ENCODE results near the gene XPA.

DNA sequence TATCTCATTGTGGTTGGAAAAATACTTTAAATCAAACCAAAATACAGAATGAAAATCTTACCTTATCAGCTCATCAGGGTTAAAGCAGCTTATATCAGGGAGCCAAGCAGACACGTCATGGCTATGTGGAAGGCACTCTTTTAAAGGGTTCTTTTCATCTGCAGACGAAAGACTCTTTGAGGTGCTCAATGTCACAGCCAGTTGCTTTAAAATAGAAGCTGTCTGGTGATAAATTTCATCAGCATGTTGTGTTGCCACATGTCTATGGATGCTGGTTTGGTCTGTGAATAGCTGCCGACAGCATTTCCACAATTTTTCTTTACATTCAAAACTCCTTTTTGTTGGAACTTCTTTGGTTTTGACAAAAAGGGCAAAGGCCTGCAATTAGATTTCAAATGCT lies 71.5 kb downstream of the XPA start:
- TF ChIP-seq CTCF (IDR thresholded peaks at IDR 0.05) (no peak), POLR2A (IDR thresholded peaks at IDR 0.05) (no peak)
